ENCODE measurements around the gene ULK1. TPM values are rescaled to one million over a fixed set of nuclear protein-coding genes. Genes with fewer than 3 reads are reported as not detected.
"Not testable (repeated sequence)": the region's sequence is repeated elsewhere in the genome, so short reads cannot be mapped to it uniquely, and the experiment has no call there.

The ULK1 gene
- polyA plus RNA-seq, 1 donor from 2014 or later, result 19.0 TPM

GRCh38 chr12:131948166-131948712 is 53.8 kb downstream of the ULK1 start:
- Histone ChIP-seq H3K4me2 (ENCODE audit: low read length) (no peak overlapping the region), H3K27ac (ENCODE audit: low read length) (no peak overlapping the region), H2AFZ (ENCODE audit: low read depth, low read length) (no peak overlapping the region), H3F3A (ENCODE audit: insufficient read depth, low read length, poor library complexity, severe bottlenecking) (no peaks in the 10 kb centered on the region), H3K79me2 (replicated peaks; ENCODE audit: insufficient read depth, low read length) (peaks cover 22% of the 10 kb centered on the region), H3K9me3 (ENCODE audit: low read length) (no peaks in the 10 kb centered on the region), H3K36me3 (ENCODE audit: insufficient read depth, low read length) (no peaks in the 10 kb centered on the region), H3K9ac (ENCODE audit: low read length) (no peak overlapping the region), H3K9me2 (ENCODE audit: insufficient read depth, low read length) (no peaks in the 10 kb centered on the region), H3K27me3 (ENCODE audit: insufficient read depth, low read depth, low read length) (no peaks in the 10 kb centered on the region), H3K4me3 (ENCODE audit: low read length) (no peak overlapping the region), H4K20me1 (ENCODE audit: insufficient read depth) (no peaks in the 10 kb centered on the region)
- no peak for TF ChIP-seq EZH2 (IDR thresholded peaks at IDR 0.05; ENCODE audit: borderline replicate concordance, insufficient read depth, low read length, poor library complexity, severe bottlenecking)
- TF ChIP-seq EP300 (conservative IDR thresholded peaks at IDR 0.05; ENCODE audit: poor library complexity, severe bottlenecking), result no peak
- no peak for TF ChIP-seq REST (IDR thresholded peaks at IDR 0.05; ENCODE audit: borderline replicate concordance)
- no peak for TF ChIP-seq RAD21 (conservative IDR thresholded peaks at IDR 0.05)
- TF ChIP-seq MXI1 (conservative IDR thresholded peaks at IDR 0.05; ENCODE audit: poor library complexity, severe bottlenecking), result no peak

GRCh38 chr12:131948713-131949430 is 54.5 kb downstream of the ULK1 start:
- H3K27ac ChIP-seq (ENCODE audit: low read length); H3K9me2 ChIP-seq (ENCODE audit: insufficient read depth, low read length); H3F3A ChIP-seq (ENCODE audit: insufficient read depth, low read length, poor library complexity, severe bottlenecking); H3K4me2 ChIP-seq (ENCODE audit: low read length); H4K20me1 ChIP-seq (ENCODE audit: insufficient read depth); H2AFZ ChIP-seq (ENCODE audit: low read depth, low read length); H3K27me3 ChIP-seq (ENCODE audit: insufficient read depth, low read depth, low read length); H3K36me3 ChIP-seq (ENCODE audit: insufficient read depth, low read length); H3K9me3 ChIP-seq (ENCODE audit: low read length): not testable (repeated sequence)
- H3K9ac ChIP-seq (ENCODE audit: low read length), result peak overlapping the region; percentile 77
- peaks cover 28% of the 10 kb centered on the region for H3K79me2 ChIP-seq (replicated peaks; ENCODE audit: insufficient read depth, low read length)
- H3K4me3 ChIP-seq (ENCODE audit: low read length), result peak overlapping the region; percentile 98

- TF ChIP-seq EP300 (conservative IDR thresholded peaks at IDR 0.05; ENCODE audit: poor library complexity, severe bottlenecking) (peak; percentile 59), POLR2AphosphoS5 (IDR thresholded peaks at IDR 0.05) (peak; percentile 87), REST (IDR thresholded peaks at IDR 0.05; ENCODE audit: borderline replicate concordance) (no peak), EZH2 (IDR thresholded peaks at IDR 0.05; ENCODE audit: borderline replicate concordance, insufficient read depth, low read length, poor library complexity, severe bottlenecking) (no peak), SMC3 (conservative IDR thresholded peaks at IDR 0.05; ENCODE audit: poor library complexity) (peak; percentile 73), TAF1 (IDR thresholded peaks at IDR 0.05; ENCODE audit: low read depth) (no peak), RAD21 (conservative IDR thresholded peaks at IDR 0.05) (peak; percentile 70), CTCF (IDR thresholded peaks at IDR 0.05; ENCODE audit: poor library complexity, severe bottlenecking) (peak; percentile 79), MXI1 (conservative IDR thresholded peaks at IDR 0.05; ENCODE audit: poor library complexity, severe bottlenecking) (peak; percentile 84)
- peak within 1 kb of the TSS; percentile 54 for H3K4me2 ChIP-seq (ENCODE audit: low read length)
- peak within 1 kb of the TSS; percentile 39 for H3K27ac ChIP-seq (ENCODE audit: low read length)
- peaks cover 33% of the 10 kb centered on the region for H3K79me2 ChIP-seq (replicated peaks; ENCODE audit: insufficient read depth, low read length)
- H3K4me3 ChIP-seq (ENCODE audit: low read length), result peak within 1 kb of the TSS; percentile 98
- no peaks in the 10 kb centered on the region for H4K20me1 ChIP-seq (ENCODE audit: insufficient read depth)
- H3F3A ChIP-seq (ENCODE audit: insufficient read depth, low read length, poor library complexity, severe bottlenecking), result no peaks in the 10 kb centered on the region
- H3K27me3 ChIP-seq (ENCODE audit: insufficient read depth, low read depth, low read length), result no peaks in the 10 kb centered on the region
- H3K9ac ChIP-seq (ENCODE audit: low read length), result peak within 1 kb of the TSS; percentile 77
- peak within 1 kb of the TSS; percentile 14 for H2AFZ ChIP-seq (ENCODE audit: low read depth, low read length)
- no peaks in the 10 kb centered on the region for H3K9me3 ChIP-seq (ENCODE audit: low read length)
- no peaks in the 10 kb centered on the region for H3K36me3 ChIP-seq (ENCODE audit: insufficient read depth, low read length)
- no peaks in the 10 kb centered on the region for H3K9me2 ChIP-seq (ENCODE audit: insufficient read depth, low read length)
These were observed 55.2 kb downstream of the ULK1 start, which contains the start of gene EP400 for GRCh38 chr12:131949431-131950181. TSS of gene EP400 (plus strand) at chr12:131949942. CDS start at chr12:131960620, 10,678 bp downstream.
